NOMO-1 treated with dmso at 0.1 percent for 144 hours (cell line): ENCODE results near the gene SLC49A4.

ENCODE experiments used
- DNase-seq: peaks from one replicate; lab custom pipeline; 2025; ENCODE audit not compliant: unreplicated experiment; lab: John Stamatoyannopoulos, UW

SLC49A4 gene

GRCh38 chr3:122785231-122785630, 9.6 kb upstream of the SLC49A4 start:
- no peak for DNase-seq

- DNase-seq, result no peak
These were observed 8.8 kb upstream of the SLC49A4 start for GRCh38 chr3:122786066-122786465.

DNA sequence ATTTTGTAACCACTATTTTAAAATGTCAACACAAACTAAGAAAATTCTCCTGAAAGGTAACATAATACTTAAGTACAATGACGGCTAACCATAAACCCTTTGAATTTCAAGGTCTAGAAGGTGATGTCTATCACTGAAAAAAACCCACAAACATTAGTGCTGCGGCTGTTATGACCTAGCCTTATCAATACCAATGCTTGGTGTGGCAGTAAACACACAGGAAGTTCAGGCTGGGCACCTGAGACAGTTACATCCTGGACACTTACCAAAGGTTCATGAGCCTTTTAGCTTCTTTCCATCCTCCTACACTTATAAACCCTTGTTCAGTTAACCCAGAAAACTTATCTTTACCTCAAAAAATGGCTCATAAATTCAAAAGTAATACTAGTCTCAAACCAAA, 7.0 kb upstream of the SLC49A4 start:
- DNase-seq, result no peak

- DNase-seq, result no peak
These were observed 5.1 kb upstream of the SLC49A4 start for GRCh38 chr3:122789585-122790273.

GRCh38 chr3:122793568-122794416, 1.1 kb upstream of the SLC49A4 start, which contains the start of gene HSPBAP1:
HSPBAP1 (minus strand) TSS chr3:122793831; CDS start chr3:122793680, 151 bp downstream.
- DNase-seq, result no peak

GRCh38 chr3:122794483-122794778, 438 bp upstream of the SLC49A4 start:
- no peak for DNase-seq

DNA sequence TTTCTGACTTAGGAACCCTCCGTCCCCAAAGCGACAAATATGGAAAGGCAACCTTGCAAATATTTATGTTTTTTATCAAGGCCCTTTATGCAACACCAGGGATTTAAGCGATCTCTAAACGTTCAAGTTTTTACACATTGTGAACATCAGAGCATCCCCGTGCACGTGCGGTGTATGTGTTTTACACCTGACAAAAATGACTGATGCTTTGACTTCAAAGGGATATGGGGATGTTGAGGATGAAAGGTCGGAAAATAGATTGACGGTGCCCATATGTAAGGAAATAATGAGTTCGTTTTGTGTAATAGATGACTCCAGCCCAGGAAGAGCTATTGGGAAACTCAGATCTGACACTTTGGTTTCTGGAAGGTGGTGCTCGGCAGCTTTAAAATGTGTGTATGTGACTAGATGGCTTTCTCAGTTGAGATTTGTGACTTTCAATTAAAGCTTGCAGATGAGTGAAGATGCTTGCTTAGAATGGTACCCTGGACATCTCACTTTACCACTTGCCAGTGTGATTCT, 866 bp downstream of the SLC49A4 start:
- DNase-seq, result no peak

DNA sequence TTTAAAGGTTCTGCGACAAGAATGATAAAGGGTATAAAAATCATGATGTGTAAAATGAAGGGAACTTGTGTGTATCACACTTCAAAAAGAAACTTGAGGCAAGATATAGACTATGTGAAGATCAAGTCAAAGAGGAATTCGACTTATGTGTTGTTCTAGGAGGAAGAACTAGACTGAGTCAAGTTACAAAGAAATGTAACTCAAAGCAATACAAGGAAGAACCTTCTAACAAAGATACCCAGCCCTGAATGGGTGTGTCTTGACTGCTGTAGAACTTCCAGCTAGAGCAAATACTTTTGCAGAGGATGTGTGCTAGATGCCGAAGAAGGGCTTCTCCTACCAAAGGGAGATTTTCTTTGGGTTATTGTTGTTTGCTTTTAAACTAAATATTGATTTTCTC, 2.4 kb downstream of the SLC49A4 start:
- no peak for DNase-seq

DNA sequence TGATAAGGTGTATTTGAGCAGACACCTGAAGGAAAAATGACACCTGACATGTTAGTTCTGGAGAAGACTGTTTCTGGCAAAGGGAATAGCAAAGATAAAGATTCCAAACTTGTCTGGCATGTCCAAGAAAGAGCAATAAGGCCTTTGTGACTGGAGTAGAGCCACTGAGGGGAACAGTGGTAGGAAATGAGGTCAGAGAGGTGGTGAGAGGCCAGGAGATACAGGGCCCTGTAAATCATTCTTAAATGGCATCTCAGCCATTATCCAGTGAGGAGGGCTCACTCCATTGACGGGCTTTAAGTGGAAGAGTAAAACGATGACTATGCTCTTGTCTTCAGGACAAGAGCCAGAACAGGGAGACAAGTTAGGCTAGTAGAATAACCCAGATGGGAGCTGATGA, 4.5 kb downstream of the SLC49A4 start:
- DNase-seq, result no peak

DNA sequence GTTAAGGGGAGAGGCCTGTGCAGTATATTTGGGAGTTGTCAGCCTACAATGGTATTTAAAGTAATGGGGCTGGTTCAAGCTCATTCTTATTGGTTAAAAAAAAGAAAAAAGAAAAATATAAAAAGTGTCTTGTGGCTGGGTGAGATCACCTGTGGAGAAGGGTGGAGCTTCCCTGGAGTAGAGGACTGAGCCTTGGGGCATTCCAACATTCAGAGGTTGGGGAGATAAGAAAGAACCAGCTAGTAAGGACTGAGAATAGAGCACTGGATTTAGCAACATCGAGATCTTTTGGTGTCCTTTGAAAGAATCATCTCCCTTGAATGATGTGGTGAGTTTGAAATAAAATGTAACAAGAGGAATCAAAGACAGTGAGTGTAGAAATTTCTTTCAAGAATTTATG, 5.2 kb downstream of the SLC49A4 start:
- no peak for DNase-seq

DNA sequence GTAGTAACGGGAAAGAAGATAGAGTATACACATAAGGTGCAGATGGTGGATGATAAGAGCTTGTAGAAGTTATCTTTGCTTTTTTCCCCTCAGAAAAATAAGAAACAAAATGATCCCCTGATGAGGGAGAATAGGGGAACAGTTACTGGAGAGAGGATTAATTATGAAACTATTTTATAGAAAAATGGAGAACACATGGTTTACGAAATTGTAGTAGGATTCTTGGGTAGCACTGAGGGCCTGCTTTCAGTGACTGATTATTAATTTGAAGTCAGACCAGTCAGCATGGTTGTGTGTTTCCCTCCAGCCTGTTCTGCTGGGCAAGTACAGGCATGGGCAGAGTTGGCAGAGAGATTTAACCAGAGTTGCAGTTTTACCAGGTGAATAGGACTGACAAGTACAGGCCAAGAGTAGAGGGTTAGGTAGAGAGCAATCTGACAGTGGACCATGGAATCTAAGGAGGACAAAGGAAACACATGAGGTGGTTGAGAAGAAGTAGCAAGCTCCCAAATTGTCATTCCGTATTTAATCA, 5.9 kb downstream of the SLC49A4 start:
- DNase-seq, result no peak

DNA sequence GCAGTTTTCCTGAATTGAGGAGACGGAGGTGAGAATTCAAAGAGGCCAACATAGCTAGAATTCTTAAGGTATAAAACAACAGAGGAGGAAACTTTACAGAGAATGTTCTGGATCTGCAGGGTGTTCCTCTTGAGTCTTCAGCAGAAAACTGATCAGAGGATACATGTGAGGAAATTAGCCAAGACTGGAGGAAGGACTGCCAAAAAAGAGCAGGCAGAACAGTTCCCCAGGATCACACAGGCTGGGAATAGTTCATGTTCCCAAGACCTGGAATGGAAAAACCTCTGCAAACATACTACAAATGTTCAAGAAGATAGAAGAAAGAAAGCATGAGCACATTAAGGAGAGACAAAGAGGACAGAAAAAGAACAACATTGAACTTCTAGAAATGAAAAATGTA, 7.5 kb downstream of the SLC49A4 start:
- DNase-seq, result no peak

DNA sequence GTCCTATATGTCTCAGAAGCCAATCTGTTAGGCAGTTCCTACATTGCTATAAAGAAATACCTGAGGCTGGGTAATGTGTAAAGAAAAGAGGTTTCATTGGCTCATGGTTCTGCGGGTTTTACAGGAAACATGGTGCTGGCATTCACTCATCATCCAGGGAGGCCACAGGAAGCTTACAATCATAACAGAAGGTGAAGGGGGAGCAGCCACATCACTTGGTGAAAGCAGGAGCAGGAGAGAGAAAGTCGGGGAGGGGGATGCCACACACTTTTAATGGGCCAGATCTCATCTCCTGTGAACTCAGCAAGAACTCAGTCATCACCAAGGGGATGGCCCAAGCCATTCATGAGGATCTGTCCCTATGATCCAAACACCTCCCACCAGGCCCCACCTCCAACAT, 9.1 kb downstream of the SLC49A4 start:
- DNase-seq, result no peak

GRCh38 chr3:122810734-122811133, 15.9 kb downstream of the SLC49A4 start:
- DNase-seq, result no peak

- DNase-seq, result no peak
These were observed 21.7 kb downstream of the SLC49A4 start for GRCh38 chr3:122816587-122816986.

DNA sequence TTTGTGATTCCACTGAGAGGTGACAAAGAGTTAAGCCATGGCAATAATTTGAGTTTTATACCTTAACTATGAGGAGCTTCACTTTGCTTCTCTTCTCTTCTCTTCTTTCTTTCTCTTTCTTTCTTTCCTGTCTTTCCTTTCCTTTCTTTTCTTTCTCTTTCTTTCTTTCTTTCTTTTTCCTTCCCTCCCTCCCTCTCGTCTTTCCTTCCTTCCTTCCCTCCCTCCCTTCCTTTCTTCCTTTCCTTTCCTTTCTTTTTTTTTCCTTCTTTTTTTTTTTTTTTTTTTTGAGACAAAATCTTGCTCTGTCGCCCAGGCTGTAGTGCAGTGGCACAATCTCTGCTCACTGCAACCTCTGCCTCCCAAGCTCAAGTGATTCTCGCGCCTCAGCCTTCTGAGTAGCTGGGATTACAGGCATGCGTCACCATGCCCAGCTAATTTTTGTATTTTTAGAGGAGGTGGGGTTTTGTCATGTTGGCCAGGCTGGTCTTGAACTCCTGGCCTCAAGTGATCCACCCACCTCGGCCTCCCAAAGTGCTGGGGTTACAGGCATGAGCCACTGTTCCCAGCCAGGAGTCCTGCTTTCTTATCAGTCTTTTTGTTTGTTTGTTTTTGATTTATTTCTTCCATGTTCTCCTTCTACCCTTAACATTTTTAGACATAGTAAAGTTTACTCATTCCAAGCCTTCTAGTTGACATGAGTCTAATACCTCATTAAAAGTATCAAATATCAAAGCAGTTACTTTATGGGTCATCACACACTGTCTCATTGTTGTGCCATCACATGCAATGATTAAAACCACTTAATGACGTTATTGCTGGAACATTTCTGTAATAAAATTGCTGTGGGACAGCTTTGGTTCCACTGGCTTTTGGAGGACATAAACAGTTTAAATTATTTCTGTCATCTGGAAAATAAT, 29.9 kb downstream of the SLC49A4 start:
- no peak for DNase-seq

GRCh38 chr3:122825460-122825859, 30.6 kb downstream of the SLC49A4 start:
- DNase-seq, result no peak

GRCh38 chr3:122826278-122826677, 31.4 kb downstream of the SLC49A4 start:
- no peak for DNase-seq

DNA sequence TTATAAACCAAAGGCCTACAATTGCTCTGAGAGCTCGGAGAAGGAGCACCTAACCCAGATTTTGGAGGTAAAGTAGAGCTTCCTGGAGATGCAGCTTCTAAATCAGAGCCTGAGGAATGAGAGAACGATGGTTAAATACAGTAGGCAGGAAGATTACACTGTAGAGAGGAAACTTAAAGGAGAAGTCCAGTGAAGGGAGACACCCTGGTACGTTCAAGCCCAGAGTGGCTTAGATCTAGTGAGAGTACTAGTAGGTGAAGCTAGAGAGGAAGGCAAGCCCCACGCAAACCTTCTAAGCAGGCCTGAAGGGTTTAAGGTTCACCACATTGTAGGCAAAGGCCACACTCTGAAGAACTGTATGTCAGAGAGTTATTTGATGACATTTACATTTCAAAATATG, 33.4 kb downstream of the SLC49A4 start:
- DNase-seq, result no peak

- no peak for DNase-seq
These were observed 40.7 kb downstream of the SLC49A4 start for GRCh38 chr3:122835590-122835989.

DNA sequence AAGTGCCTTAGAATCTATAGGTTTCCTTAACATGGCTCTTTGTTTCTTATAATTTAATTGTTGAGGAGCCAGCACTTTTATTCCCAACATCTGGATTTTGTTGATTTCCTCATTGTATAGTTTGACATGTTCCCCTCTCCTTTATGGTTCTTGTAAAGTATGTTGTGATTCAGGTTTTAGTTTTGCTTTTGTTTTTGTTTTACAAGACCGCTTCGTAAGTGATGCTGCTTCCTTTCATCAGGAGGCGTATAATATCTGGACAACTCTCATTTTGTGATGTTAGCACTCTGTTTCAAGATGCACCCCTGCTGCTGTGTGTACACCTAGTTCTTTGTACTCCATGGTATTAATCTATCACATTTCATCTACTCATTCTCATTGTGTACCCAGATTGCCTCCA, 48.7 kb downstream of the SLC49A4 start:
- no peak for DNase-seq
